GM21526 (cell line): Measurements from ENCODE around the gene PRR5L.
"Not testable (repeated sequence)": the region's sequence is repeated elsewhere in the genome, so short reads cannot be mapped to it uniquely, and the experiment has no call there.

Source experiments
- ATAC-seq: cut with Tn5 transposase; IDR thresholded peaks from one replicate; pipeline ENCODE4 v1.9.1; 2021; ENCODE audit warnings: moderate library complexity; ENCODE audit not compliant: unreplicated experiment, low FRiP score

Gene PRR5L

DNA sequence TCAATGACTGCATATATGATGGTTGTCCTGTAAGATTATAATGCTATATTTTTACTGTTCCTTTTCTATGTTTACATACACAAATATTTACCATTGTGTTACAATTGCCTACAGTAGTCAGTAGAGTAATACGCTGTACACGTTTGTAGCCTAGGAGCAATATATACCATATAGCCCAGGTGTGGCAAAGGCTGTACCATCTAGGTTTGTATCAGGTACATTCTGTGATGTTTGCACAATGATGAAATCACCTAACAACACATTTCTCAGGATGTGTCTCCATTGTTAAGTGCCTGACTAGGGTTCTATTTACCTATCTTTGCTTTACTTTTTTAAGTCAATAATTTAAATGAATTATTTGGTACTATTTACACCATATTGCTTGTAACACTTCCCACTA lies 21.9 kb downstream of the PRR5L start:
- no peak for ATAC-seq

DNA sequence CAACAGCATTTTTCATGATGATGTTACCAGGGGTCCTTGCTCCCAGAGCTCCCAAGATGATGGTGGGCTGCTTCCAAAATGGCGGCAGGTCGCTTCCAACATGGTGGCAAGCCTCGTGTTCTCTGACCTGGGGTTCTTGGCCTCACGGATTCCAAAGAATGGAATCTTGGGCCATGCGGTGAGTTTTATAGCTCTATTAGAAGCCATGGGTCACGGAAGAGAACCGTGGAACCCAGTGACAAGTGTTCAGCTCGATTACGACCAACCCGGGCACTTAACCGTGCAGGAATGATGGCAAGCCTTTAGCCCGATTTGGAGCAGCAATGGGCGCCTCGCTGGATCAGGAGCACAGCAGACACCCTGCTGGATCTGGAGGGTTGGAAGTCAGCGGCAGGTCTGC lies 28.9 kb downstream of the PRR5L start:
- not testable (repeated sequence) for ATAC-seq

- ATAC-seq: not testable (repeated sequence)
Measured at GRCh38 chr11:36325403-36325802, 29.3 kb downstream of the PRR5L start.

- ATAC-seq: peak; percentile 83
Measured at GRCh38 chr11:36326524-36327419, 30.7 kb downstream of the PRR5L start.

DNA sequence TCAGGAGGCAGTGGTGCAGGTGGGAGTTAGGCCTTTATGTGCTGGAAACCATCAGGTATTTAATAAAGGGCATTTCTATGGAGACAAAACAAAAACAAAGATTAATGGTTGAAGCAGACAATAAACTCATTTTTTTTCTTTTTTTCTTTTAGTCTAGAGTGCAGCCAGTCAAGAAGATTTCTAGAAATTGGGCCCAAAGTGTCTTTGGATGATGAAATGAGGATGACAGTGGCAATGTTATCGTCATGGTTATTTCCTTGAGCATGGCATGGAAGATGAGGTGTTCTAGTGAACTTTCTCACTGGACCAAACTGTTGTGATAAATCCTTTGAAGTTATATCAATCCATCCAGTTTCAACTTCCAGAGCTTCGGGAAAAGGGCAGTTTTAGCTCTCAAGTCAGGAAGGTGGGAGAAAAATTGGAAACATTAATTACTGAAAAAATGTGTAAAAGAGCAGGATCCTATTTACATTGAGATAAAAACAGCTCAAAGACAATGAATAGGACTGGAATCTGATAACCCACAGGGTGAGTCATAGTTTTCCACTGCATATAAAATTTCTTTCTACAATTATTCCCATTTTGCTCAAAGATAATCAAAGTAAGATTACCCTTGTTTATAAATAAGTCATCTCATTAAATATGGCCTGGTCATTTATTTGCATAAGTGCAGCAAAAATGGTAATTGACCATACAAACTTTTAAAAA lies 33.0 kb downstream of the PRR5L start:
- ATAC-seq: no peak

GRCh38 chr11:36330411-36330810 lies 34.3 kb downstream of the PRR5L start:
- ATAC-seq: no peak

DNA sequence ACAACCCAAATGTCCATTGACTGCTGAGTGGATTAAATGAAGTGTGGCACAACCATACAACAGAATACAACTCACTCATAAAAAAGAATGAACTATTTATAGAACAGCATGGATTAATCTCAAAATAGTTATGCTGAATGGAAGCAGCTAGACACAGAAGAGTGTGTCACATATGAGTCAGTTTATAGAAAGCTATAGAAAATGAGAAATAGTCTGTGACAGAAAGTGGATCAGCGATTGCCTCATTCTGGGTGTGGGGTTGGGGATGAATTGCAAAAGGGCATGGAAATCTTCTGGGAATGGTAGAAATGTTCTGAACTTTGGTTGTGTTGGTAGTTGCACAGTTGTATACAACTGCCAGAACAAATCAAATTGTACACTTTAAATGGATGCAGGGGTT lies 37.4 kb downstream of the PRR5L start:
- no peak for ATAC-seq

GRCh38 chr11:36333897-36334296 lies 37.8 kb downstream of the PRR5L start:
- ATAC-seq: peak; percentile 66

GRCh38 chr11:36339888-36340287 lies 43.8 kb downstream of the PRR5L start:
- no peak for ATAC-seq

- ATAC-seq: no peak
Measured at GRCh38 chr11:36340897-36341296, 44.8 kb downstream of the PRR5L start.

- ATAC-seq: no peak
Measured at GRCh38 chr11:36341915-36342314, 45.8 kb downstream of the PRR5L start.

GRCh38 chr11:36342327-36342726 lies 46.2 kb downstream of the PRR5L start:
- no peak for ATAC-seq

DNA sequence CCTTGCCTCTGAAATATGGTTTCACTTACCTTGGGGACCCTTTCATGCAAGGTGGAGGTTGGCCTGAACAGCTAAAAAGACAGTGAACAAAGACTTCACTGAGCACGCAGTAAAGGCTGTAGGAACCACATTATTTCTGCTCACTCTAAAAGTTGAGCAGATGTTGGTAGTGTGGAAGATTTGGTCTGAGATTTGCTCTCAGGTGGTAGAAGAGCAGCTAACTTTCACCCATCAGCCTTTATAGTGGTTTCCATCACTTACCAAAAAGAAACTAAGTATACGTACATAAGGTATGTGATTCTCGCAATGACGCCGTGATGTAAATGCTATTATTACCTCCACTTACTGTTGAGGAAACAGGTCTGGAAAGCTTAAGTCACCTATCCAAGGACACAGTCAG lies 47.3 kb downstream of the PRR5L start:
- no peak for ATAC-seq

- no peak for ATAC-seq
Measured at GRCh38 chr11:36345084-36345511, 49.0 kb downstream of the PRR5L start.

- ATAC-seq: no peak
Measured at GRCh38 chr11:36345535-36346141, 49.5 kb downstream of the PRR5L start.

DNA sequence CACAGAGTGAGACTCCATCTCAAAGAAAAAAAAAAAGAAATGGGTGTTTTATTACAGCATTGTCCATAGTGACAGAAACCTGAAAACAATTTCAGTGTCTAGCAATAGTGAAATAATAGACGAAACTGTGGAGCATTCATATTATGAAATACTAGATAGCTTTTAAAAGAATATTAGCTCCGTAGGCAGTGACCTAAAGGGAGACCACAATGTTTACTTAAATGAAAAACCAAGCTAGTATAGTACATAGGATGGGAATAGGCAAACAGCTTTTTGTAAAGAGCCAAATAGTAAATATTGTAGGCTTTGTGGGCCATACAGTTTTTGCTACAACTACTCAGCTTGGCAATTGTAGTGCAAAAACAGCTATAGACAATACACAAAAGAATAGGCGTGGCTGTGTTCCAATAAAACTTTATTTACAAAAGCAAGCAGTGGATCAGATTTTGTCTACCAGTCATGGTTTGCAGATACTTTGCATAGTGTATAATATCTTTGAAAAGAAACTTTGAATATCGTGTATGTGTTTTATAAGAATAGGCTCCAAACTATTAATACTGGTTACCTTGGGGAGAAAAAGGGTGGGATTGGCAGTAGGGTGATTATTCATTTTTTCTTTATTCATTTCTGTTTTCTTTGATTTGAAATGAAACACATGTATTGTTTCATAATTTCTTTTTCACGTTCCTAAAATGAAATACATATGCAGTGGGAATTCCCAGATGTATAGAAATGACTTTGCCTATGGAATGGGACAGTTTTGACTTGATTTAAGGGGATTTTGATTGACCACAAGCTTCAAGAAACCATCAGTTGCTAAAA lies 50.7 kb downstream of the PRR5L start:
- no peak for ATAC-seq

DNA sequence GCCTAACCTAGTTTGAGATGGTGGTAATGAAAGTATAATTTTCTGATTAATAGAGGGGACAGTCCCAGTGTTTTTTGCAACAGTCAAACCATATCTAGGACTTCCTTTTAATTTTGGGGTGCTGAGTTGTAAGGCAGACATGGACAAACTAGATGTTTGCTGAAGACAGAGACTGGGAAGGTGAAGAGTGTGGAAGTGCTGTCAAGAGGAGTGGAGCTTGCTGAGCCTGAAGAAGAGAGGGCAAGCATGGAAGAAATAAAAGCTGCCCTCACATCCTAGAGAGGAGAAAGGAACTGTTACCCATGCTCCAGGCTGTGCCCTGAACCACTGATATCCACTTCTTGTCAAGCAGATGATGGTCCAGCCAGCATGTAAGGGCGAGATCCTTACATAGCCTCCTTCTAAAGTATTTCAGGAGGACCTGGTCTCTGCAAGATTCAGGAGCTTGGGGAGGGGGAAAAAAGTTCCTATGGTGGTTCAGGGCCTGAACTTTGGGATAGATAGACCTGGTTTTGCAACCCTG lies 51.4 kb downstream of the PRR5L start:
- no peak for ATAC-seq

GRCh38 chr11:36349351-36350136 lies 53.5 kb downstream of the PRR5L start:
- no peak for ATAC-seq

DNA sequence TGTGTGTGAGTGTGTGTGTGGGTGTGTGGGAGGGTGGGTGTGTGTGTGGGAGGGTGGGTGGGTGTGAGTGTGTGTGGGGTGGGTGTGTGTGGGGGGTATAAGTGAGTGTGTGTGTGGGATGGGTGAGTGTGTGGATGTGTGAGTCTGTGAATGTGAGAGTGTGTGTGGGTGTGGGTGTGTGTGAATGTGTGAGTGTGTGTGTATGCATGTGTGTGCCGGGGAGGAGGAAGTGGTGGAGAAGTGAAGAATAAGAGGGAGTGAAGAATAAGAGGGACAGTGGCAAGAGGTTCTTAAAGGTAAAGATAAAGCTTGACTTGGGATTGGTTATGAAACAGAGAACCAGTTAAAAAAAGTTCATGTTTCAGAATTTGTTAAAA lies 54.0 kb downstream of the PRR5L start:
- ATAC-seq: no peak

DNA sequence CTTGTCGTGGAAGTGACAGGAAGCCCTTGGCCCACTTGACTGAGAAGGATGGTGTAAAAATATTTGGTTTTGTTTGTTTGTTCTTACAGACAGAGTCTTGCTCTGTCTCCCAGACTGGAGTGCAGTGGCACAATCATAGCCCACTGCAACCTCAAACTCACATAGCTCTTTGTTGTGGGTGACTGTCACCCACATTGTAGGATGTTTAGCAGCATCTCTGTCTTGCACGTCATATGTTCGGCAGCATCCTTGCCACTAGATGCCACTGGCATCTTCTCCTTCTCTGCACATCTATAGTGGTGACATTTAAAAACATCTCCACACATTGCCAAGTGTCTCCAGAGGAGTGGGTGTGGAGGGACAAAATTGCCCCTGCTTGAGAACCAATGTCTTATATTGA lies 56.8 kb downstream of the PRR5L start:
- ATAC-seq: no peak
